HG03097 (cell line): ENCODE data around the gene PHKA2.
"Not testable (repeated sequence)": the region's sequence is repeated elsewhere in the genome, so short reads cannot be mapped to it uniquely, and the experiment has no call there.

Experiments used
- ATAC-seq: cut with Tn5 transposase; IDR thresholded peaks from one replicate; pipeline ENCODE4 v1.9.1; 2021; ENCODE audit not compliant: unreplicated experiment, low FRiP score

Gene PHKA2

GRCh38 chrX:18981124-18981807 is 2.6 kb downstream of the PHKA2 start:
- no peak for ATAC-seq

GRCh38 chrX:18980262-18980661 is 3.7 kb downstream of the PHKA2 start:
- ATAC-seq, result not testable (repeated sequence)

GRCh38 chrX:18974993-18975392 is 8.9 kb downstream of the PHKA2 start:
- no peak for ATAC-seq

GRCh38 chrX:18973527-18974192 is 10.3 kb downstream of the PHKA2 start:
- ATAC-seq, result no peak

GRCh38 chrX:18971506-18971905 is 12.4 kb downstream of the PHKA2 start:
- no peak for ATAC-seq

GRCh38 chrX:18970465-18970864 is 13.4 kb downstream of the PHKA2 start:
- no peak for ATAC-seq

GRCh38 chrX:18966624-18967023 is 17.3 kb downstream of the PHKA2 start:
- ATAC-seq, result no peak

- ATAC-seq, result no peak
These were observed 19.0 kb downstream of the PHKA2 start for GRCh38 chrX:18964901-18965300.

- no peak for ATAC-seq
These were observed 19.9 kb downstream of the PHKA2 start for GRCh38 chrX:18964026-18964425.

- ATAC-seq, result no peak
These were observed 21.6 kb downstream of the PHKA2 start for GRCh38 chrX:18962329-18962728.

- ATAC-seq, result no peak
These were observed 22.2 kb downstream of the PHKA2 start for GRCh38 chrX:18961686-18962085.

- ATAC-seq, result no peak
These were observed 27.4 kb downstream of the PHKA2 start for GRCh38 chrX:18956303-18957032.

- no peak for ATAC-seq
These were observed 28.2 kb downstream of the PHKA2 start for GRCh38 chrX:18955676-18956075.

- no peak for ATAC-seq
These were observed 32.9 kb downstream of the PHKA2 start for GRCh38 chrX:18951032-18951431.

- no peak for ATAC-seq
These were observed 34.0 kb downstream of the PHKA2 start for GRCh38 chrX:18949944-18950301.

GRCh38 chrX:18949291-18949943 is 34.5 kb downstream of the PHKA2 start:
- ATAC-seq, result no peak

- no peak for ATAC-seq
These were observed 37.3 kb downstream of the PHKA2 start for GRCh38 chrX:18946611-18947010.

- no peak for ATAC-seq
These were observed 37.8 kb downstream of the PHKA2 start for GRCh38 chrX:18946157-18946556.

- no peak for ATAC-seq
These were observed 38.4 kb downstream of the PHKA2 start for GRCh38 chrX:18945483-18945882.

- ATAC-seq, result no peak
These were observed 39.4 kb downstream of the PHKA2 start for GRCh38 chrX:18944482-18944881.

- no peak for ATAC-seq
These were observed 42.0 kb downstream of the PHKA2 start for GRCh38 chrX:18941896-18942295.
